NB4 (cell line): ENCODE results near the gene CNTLN.

Source experiments
- DNase-seq: peaks from one replicate; pipeline ENCODE4 v3.0.0; 2010; ENCODE audit warnings: low read depth
- H3K4me3 ChIP-seq: one replicate; pipeline ENCODE4 v1.5.1; 2011; ENCODE audit warnings: mild to moderate bottlenecking, low read depth, low read length, moderate library complexity
- MYC ChIP-seq: IDR thresholded peaks from 2 replicates; pipeline ENCODE4 v1.6.1; 2011; ENCODE audit warnings: low read depth, low read length
- POLR2A ChIP-seq: IDR thresholded peaks from 2 replicates; pipeline ENCODE4 v1.6.1; 2011; ENCODE audit warnings: mild to moderate bottlenecking; ENCODE audit not compliant: insufficient read length; ENCODE audit errors: extremely low read depth
- TF ChIP-seq, protein P1 (sequence below): IDR thresholded peaks from 2 replicates; pipeline ENCODE4 v1.6.1; 2011; ENCODE audit warnings: low read depth, low read length
- TF ChIP-seq, protein P2 (sequence below): IDR thresholded peaks from one replicate; pipeline ENCODE4 v1.5.1; 2012; ENCODE audit warnings: low read depth, low read length

CNTLN gene

DNA sequence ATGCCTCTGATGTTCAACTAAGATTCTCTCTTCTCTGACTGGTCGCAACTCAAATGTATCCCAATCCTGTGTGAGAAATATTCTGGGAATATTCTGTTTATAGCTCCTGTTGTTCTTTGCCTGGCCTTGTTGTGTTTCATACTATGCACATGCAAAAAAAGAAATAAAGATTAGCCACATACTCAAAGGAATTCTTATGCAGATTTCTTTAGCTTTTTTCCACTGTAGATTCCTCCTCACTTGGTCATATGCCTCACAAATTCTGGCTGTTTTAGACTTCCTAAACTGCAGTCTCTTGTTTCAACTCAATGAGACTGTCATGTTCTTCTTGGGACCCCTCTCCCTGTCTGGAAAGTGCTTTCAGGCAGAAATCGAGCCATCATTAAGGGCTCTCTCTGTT is 226.5 kb downstream of the CNTLN start:
- DNase-seq, result no peak
- TF ChIP-seq, protein P1, sequence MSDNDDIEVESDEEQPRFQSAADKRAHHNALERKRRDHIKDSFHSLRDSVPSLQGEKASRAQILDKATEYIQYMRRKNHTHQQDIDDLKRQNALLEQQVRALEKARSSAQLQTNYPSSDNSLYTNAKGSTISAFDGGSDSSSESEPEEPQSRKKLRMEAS, result no peak
- TF ChIP-seq POLR2A, result no peak
- TF ChIP-seq, protein P2, sequence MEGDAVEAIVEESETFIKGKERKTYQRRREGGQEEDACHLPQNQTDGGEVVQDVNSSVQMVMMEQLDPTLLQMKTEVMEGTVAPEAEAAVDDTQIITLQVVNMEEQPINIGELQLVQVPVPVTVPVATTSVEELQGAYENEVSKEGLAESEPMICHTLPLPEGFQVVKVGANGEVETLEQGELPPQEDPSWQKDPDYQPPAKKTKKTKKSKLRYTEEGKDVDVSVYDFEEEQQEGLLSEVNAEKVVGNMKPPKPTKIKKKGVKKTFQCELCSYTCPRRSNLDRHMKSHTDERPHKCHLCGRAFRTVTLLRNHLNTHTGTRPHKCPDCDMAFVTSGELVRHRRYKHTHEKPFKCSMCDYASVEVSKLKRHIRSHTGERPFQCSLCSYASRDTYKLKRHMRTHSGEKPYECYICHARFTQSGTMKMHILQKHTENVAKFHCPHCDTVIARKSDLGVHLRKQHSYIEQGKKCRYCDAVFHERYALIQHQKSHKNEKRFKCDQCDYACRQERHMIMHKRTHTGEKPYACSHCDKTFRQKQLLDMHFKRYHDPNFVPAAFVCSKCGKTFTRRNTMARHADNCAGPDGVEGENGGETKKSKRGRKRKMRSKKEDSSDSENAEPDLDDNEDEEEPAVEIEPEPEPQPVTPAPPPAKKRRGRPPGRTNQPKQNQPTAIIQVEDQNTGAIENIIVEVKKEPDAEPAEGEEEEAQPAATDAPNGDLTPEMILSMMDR, result no peak
- TF ChIP-seq MYC, result no peak
- no peak overlapping the region for H3K4me3 ChIP-seq

DNA sequence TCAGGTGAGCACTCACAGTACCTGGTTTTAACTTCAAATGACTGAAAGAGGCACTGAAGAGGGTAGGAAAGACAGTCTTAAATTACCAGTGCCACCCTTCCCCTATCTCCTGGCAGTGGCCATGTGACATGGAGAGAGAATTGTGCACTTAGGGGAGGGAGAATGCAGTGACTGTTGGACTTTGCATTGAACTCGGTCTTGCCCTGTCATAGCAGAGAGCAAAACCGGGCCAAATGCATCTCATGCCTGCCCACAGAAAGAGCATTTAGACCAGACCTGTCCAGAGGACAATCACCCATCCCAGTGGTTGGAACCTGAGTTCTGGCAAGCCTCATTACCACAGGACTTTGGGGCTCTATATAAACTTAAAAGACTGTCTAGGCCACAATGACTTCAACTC is 232.2 kb downstream of the CNTLN start:
- TF ChIP-seq MYC, result no peak
- TF ChIP-seq, protein P1, result no peak
- TF ChIP-seq, protein P2, result no peak
- no peak for TF ChIP-seq POLR2A

DNA sequence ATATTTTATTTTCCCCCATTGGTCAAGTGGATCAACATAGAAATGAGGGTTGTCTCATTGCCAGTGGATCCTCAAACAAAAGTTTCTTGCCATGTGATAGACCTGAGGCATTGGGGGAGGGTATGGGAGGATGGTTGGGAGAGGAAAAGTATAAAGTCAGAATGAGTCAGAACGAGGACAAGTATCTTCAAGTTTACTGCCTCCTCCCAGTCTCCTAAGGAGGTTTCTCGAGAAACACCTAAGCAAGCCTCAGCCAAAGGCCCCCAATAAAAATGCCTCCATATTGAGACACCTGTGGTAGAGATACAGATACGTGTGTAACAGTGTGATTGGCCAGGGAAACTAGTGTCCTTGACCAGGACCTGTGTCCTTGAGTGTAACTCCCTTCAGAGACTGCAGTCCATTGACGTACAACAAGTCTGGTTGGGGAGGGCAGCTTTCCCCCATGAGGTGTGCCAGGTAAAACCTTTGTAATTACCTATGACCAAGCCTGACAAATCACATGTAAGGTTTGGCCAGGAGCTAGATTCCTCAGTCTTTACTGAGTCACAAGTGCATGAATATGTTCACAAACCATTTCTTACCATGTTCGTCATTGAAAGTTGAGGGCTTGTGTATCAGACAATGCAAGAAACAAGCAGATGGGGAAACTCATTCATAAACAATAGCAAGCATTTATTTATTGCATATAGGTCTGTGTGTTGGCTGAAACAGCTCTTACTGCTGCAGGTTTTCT is 245.5 kb downstream of the CNTLN start:
- no peak overlapping the region for H3K4me3 ChIP-seq
- no peak for DNase-seq
- TF ChIP-seq, protein P2, result no peak
- TF ChIP-seq MYC (no peak), POLR2A (no peak)
- TF ChIP-seq, protein P1, result no peak

More for the DNA sequence above, 232.2 kb downstream of the CNTLN start:
- DNase-seq, result no peak
- H3K4me3 ChIP-seq, result no peak overlapping the region

DNA sequence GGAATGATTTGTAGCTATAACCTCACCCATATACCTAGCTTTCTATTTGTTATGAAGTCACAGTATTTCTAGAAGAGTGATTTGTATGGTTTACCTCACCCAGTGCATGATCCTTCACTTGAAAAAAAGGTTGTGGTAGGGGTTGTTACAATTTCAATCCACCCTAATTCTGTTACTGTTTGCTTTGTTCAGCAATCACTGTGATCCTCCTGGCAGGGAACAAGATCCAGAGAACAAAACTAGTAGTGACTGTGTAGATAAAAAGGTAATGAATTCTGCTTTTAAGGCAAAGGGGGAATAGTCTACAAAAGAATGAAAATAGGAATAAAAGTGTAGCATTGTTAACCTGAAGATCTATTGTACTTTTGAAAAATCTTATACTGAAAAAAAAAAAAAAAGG is 252.7 kb downstream of the CNTLN start:
- DNase-seq, result no peak
- H3K4me3 ChIP-seq, result no peak overlapping the region
- no peak for TF ChIP-seq MYC
- TF ChIP-seq, protein P2, result no peak
- TF ChIP-seq, protein P1, result no peak
- no peak for TF ChIP-seq POLR2A

DNA sequence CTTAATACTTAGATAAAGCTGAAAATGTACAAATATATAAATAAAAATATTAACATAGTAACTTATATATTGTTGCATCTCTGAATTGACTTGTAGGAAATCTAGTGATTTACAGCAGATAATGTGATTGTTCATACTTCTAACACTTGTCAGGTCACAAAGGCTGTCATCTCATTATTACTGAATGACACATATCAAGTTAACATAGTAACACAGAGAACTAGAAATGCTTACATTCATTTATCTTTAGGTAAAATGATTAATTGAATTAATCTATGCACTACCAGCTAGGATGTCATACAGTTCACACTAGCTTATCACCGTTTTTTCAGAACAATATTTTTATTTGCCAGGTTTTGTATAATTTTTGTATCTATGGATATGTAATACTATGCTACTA is 254.2 kb downstream of the CNTLN start:
- no peak for DNase-seq
- TF ChIP-seq POLR2A (no peak), MYC (no peak)
- TF ChIP-seq, protein P1, result no peak
- TF ChIP-seq, protein P2, result no peak
- no peak overlapping the region for H3K4me3 ChIP-seq
